ENCODE data around the gene FBF1. TPM values are rescaled to one million over a fixed set of nuclear protein-coding genes. Genes with fewer than 3 reads are reported as not detected.

Gene FBF1
- total and polyA plus RNA-seq, 9 of the 15 experiments (the other 6 are each of a cell fraction or from before 2014, with no cell fraction given) = 0.46 to 14.9 (median 7.5) TPM

GRCh38 chr17:75904749-75905521 is 35.9 kb downstream of the FBF1 start, which contains the start of gene MRPL38 (continued):
- TF ChIP-seq TFAP4 (CRISPR knock-in tag; IDR thresholded peaks at IDR 0.05; ENCODE audit: borderline replicate concordance) (peak; percentile 97), CREB3L1 (IDR thresholded peaks at IDR 0.05; ENCODE audit: borderline replicate concordance, low read depth) (peak; percentile 53; the same call in 1 of the 2 replicates), ZKSCAN1 (IDR thresholded peaks at IDR 0.05; ENCODE audit: low read depth, low read length) (peak; percentile 62; the same call in 1 of the 2 replicates), GABPA (tag; conservative IDR thresholded peaks at IDR 0.05; ENCODE audit: low read depth) (peak; percentile 84), AFF1 (IDR thresholded peaks at IDR 0.05; ENCODE audit: low read depth in 1 of 2, partially characterized antibody in 2 of 2) (peak in 1 of 2 experiments; percentile 28), DEAF1 (CRISPR knock-in tag; IDR thresholded peaks at IDR 0.05) (peak; percentile 98), CEBPG (CRISPR knock-in tag; IDR thresholded peaks at IDR 0.05) (no peak), CEBPG (tag; conservative IDR thresholded peaks at IDR 0.05 in 1 of 2, IDR thresholded peaks at IDR 0.05 in 1 of 2) (no peak), FOSL1 (tag; conservative IDR thresholded peaks at IDR 0.05) (0 out of 2 replicates have a peak, but pooled peaks have one; percentile 21), CCNT2 (IDR thresholded peaks at IDR 0.05; ENCODE audit: borderline replicate concordance, extremely low read depth, insufficient read length, low read depth, low read length) (peak; percentile 89), HDAC2 (IDR thresholded peaks at IDR 0.05) (peak; percentile 47; the same call in 1 of the 2 replicates), HDGF (IDR thresholded peaks at IDR 0.05) (no peak), KDM1A (IDR thresholded peaks at IDR 0.05) (peak; percentile 78 to 81), VEZF1 (CRISPR knock-in tag; IDR thresholded peaks at IDR 0.05) (peak; percentile 62; the same call in 1 of the 2 replicates)
